OCI-LY1 (cell line): ENCODE measurements around the gene TMF1.

Source experiments
- EZH2 ChIP-seq: fragments of 200-600 bp; sonication (generic), shearing (Covaris generic); IDR thresholded peaks from 2 replicates; pipeline ENCODE4 v1.8.0; 2017; ENCODE audit warnings: borderline replicate concordance, mixed run types, mild to moderate bottlenecking, antibody characterized with exemption, low read length, moderate library complexity, mixed read lengths
- TF ChIP-seq, protein P1 (sequence below): fragments of 200-600 bp; sonication (generic), shearing (Covaris generic); IDR thresholded peaks from 2 replicates; pipeline ENCODE4 v1.5.1; 2017; ENCODE audit warnings: mild to moderate bottlenecking, antibody characterized with exemption, low read length, moderate library complexity, mixed read lengths

DNA sequence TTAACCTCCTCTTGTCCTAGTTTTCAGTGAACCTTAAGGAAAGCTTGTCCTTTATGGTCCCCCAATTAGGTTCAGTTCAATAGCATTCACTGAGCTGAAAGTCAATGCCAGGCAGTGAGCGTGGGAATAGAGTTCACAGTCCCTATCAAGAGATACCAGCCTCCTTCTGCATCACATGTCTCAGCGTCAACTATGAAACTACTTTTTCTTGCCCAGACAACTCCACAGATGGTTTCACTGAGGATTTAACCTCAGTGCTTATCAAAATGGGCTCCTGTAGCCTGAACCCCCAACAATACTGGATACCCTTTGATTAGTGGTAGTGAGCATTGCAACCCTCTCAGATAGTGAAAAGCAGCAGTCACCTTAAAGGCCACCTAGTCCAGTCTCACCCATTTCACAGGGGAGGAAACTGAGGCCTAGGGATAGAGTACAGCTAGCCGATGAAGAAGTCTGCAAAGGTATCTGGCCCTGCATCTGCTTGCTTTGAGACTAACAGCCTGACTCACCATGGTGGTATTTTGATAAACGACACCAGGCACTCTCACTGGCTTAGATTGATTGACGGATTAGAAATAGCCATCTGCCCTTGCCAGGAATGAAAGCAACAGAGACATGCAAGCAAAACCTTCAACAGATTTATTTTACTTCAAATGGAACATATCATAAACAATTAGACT is 29.6 kb upstream of the TMF1 start:
- TF ChIP-seq, protein P1, sequence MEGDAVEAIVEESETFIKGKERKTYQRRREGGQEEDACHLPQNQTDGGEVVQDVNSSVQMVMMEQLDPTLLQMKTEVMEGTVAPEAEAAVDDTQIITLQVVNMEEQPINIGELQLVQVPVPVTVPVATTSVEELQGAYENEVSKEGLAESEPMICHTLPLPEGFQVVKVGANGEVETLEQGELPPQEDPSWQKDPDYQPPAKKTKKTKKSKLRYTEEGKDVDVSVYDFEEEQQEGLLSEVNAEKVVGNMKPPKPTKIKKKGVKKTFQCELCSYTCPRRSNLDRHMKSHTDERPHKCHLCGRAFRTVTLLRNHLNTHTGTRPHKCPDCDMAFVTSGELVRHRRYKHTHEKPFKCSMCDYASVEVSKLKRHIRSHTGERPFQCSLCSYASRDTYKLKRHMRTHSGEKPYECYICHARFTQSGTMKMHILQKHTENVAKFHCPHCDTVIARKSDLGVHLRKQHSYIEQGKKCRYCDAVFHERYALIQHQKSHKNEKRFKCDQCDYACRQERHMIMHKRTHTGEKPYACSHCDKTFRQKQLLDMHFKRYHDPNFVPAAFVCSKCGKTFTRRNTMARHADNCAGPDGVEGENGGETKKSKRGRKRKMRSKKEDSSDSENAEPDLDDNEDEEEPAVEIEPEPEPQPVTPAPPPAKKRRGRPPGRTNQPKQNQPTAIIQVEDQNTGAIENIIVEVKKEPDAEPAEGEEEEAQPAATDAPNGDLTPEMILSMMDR = no peak
- no peak for TF ChIP-seq EZH2
